Stimulated activated memory B cell treated with anti-CD40 and anti-IgM and Interleukin-4, amounts not matched to agents 10 μg/mL and 1 μg/mL and 100 μg/mL, for 72 hours (primary cell): ENCODE data around the gene CUL4A.
A peak's percentile ranks its signal among the peaks of the same experiment; 100 is the strongest.

ENCODE experiments used
- ATAC-seq: fragments of 150-1000 bp; cut with Tn5 transposase; 2 replicates; pipeline ENCODE4 v1.10.0; 2021
- H3K27ac Mint-ChIP-seq: one replicate; pipeline ENCODE4 v1.8.0; 2022; ENCODE audit warnings: mild to moderate bottlenecking, mixed read lengths
- H3K27me3 Mint-ChIP-seq: one replicate; pipeline ENCODE4 v1.8.0; 2022; ENCODE audit warnings: mixed read lengths
- H3K36me3 Mint-ChIP-seq: one replicate; pipeline ENCODE4 v1.8.0; 2022; ENCODE audit warnings: mixed read lengths
- H3K4me1 Mint-ChIP-seq: one replicate; pipeline ENCODE4 v1.8.0; 2022; ENCODE audit warnings: mixed read lengths
- H3K4me3 Mint-ChIP-seq: one replicate; pipeline ENCODE4 v1.8.0; 2022; ENCODE audit warnings: mild to moderate bottlenecking, moderate library complexity, mixed read lengths
- H3K9me3 Mint-ChIP-seq: one replicate; pipeline ENCODE4 v1.8.0; 2022; ENCODE audit warnings: mixed read lengths

Gene CUL4A

DNA sequence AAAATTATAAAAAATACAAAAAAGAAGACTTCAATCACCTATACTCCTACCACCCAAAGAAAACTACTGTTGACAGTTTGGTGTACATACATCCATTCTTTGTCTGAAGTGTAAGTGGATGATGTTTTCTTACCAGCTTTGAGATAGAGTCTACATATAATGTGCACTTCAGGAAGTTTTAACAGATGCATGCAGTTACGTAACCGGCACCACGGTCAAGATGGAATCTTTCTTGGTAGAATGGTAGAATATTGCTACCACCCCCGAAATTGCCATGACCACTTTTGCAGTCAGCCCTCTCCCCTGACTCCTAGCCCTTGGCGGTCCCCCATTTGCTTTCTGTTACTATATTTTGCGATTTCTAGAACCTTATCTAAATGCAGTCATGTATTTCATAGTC is 1.4 kb downstream of the CUL4A start:
- peak overlapping the region; percentile 38 for H3K4me3 Mint-ChIP-seq
- peaks cover 7% of the 10 kb centered on the region for H3K36me3 Mint-ChIP-seq
- ATAC-seq, result no peak
- no peaks in the 10 kb centered on the region for H3K27me3 Mint-ChIP-seq
- no peak overlapping the region for H3K27ac Mint-ChIP-seq
- peaks cover 40% of the 10 kb centered on the region for H3K4me1 Mint-ChIP-seq
- no peaks in the 10 kb centered on the region for H3K9me3 Mint-ChIP-seq

GRCh38 chr13:113211774-113212173 is 2.4 kb downstream of the CUL4A start:
- no peaks in the 10 kb centered on the region for H3K9me3 Mint-ChIP-seq
- no peak for ATAC-seq
- H3K4me3 Mint-ChIP-seq, result no peak overlapping the region
- peaks cover 7% of the 10 kb centered on the region for H3K36me3 Mint-ChIP-seq
- no peaks in the 10 kb centered on the region for H3K27me3 Mint-ChIP-seq
- H3K4me1 Mint-ChIP-seq, result peaks cover 31% of the 10 kb centered on the region
- no peak overlapping the region for H3K27ac Mint-ChIP-seq

DNA sequence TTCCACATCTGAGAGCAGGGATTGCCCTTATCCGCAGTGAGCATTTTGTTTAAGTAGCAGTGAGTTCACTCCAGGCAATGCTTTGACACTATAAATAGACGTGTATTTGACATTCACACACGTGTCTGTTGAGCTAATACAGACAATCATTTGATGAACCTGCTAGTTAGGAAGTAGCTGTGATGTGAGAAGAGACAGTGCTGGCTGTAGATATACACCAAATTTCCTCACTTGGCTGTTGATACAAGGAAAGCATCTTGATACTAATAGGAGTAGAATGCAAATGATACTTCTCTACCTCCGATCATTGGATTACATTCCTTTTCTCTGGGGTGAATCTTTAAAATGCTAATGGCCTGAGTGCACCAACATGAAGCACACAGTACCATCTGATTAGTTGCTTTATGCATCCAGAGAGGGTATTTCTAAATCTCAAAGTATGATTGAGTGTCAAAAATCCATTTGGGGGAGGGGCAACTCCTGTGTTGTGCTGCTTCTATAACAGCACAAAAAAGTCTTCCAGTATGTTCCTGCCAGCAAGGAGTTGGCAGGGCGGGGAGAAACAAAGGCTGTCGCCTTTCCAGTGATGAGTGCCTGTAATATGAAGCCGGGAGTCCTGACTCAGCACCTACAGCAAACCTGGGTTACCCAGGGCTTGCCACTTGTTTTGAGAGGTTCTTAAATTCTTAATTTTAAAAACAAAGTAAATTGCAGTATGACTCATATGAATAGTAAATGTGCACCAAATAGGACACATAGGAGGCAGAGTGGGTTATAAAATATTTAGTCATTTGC is 7.0 kb downstream of the CUL4A start:
- Mint-ChIP-seq H3K36me3 (peaks cover 22% of the 10 kb centered on the region), H3K27ac (no peak overlapping the region), H3K4me3 (no peak overlapping the region), H3K4me1 (peaks cover 16% of the 10 kb centered on the region), H3K9me3 (no peaks in the 10 kb centered on the region), H3K27me3 (no peaks in the 10 kb centered on the region)
- ATAC-seq, result no peak

- Mint-ChIP-seq H3K27me3 (no peaks in the 10 kb centered on the region), H3K36me3 (peaks cover 32% of the 10 kb centered on the region), H3K27ac (no peak overlapping the region), H3K9me3 (no peaks in the 10 kb centered on the region), H3K4me1 (peaks cover 13% of the 10 kb centered on the region), H3K4me3 (no peak overlapping the region)
- no peak for ATAC-seq
Measured at GRCh38 chr13:113218586-113218985, 9.2 kb downstream of the CUL4A start.

DNA sequence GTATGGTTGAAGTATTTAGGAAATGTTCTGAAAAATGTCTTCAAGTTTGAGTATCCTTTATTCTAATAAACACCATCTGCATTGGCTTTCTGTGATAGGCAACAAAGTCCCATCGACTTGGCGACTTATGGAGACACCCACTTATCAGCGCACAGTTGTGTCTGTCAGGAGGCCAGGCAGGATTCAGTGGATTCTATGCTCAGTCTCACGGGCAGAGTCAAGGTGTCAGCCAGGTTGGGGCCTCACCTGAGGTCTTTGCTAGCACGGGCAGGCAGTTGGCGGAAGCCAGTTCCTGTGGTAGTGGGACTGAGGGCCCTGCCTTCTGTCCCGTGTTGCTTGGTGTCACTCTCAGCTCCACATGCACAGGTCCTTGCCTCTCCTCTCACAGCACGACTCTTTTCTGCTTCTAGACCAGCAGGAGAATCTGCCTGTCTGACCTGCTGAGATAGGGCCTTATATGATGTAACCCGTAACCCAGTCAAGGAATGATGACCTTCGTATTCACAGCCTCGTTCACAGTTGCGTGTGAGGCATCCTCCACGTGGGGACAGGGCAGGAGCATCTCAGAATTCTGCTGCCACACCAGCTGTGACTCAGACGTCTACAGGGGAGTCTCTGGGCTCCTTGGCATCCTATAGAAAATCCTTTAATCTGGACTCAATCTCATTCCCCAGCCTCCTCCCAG is 10.0 kb downstream of the CUL4A start:
- Mint-ChIP-seq H3K36me3 (peaks cover 34% of the 10 kb centered on the region), H3K27me3 (no peaks in the 10 kb centered on the region), H3K4me1 (peaks cover 13% of the 10 kb centered on the region), H3K9me3 (no peaks in the 10 kb centered on the region), H3K27ac (no peak overlapping the region), H3K4me3 (no peak overlapping the region)
- ATAC-seq, result no peak

DNA sequence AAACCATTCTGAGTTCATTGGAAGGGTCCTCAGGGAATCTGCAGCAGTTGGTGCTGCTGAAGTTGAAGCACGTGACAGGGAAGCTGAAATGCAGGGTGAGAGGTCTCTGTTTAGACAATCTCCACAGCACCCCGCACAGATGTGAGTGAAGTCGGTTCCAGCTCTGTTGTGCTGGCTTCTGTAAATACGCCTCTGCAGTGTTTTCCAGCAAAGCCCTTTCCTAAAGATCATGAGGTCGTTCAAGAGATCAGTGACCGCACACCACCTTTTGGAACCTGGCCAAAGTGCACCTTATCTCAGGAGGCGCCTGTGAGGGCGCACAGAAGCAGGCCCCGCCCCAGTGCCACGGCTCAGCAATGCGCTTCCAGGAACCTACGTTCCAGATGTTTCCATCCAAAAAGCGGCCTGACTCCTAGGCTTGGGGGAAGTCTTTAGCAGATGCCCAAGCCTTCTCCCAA is 10.8 kb downstream of the CUL4A start:
- peaks cover 42% of the 10 kb centered on the region for H3K36me3 Mint-ChIP-seq

DNA sequence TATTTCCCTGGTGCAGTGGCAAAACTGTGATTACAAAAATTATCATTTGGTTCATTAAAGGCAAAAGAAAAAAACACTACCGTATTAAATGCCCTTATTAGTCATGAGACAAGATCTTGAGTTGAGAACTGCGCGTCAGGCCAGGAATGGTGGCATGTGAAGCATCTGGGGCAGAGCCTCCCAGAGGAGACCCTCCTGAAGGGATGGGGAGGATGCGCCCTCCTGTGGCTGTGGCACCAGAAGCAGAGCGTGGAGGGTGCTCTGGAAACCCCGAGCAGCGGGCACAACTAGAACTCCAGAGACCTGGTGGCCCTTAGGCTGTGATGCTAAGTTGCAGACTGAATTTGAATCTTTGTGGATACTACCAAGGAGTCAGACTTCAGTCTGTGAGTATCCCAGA is 11.5 kb downstream of the CUL4A start:
- Mint-ChIP-seq H3K27me3 (no peaks in the 10 kb centered on the region), H3K4me3 (no peak overlapping the region), H3K36me3 (peaks cover 42% of the 10 kb centered on the region), H3K4me1 (peaks cover 13% of the 10 kb centered on the region), H3K9me3 (no peaks in the 10 kb centered on the region), H3K27ac (no peak overlapping the region)
- ATAC-seq, result no peak

More for the DNA sequence above, 10.8 kb downstream of the CUL4A start:
- Mint-ChIP-seq H3K27me3 (no peaks in the 10 kb centered on the region), H3K27ac (no peak overlapping the region), H3K4me3 (no peak overlapping the region), H3K9me3 (no peaks in the 10 kb centered on the region), H3K4me1 (peaks cover 13% of the 10 kb centered on the region)
- ATAC-seq, result no peak

- no peak overlapping the region for H3K4me3 Mint-ChIP-seq
- H3K27ac Mint-ChIP-seq, result peak overlapping the region; percentile 9
- H3K4me1 Mint-ChIP-seq, result peaks cover 13% of the 10 kb centered on the region
- ATAC-seq, result no peak
- H3K36me3 Mint-ChIP-seq, result peaks cover 62% of the 10 kb centered on the region
- no peaks in the 10 kb centered on the region for H3K9me3 Mint-ChIP-seq
- H3K27me3 Mint-ChIP-seq, result no peaks in the 10 kb centered on the region
Measured at GRCh38 chr13:113223070-113223469, 13.7 kb downstream of the CUL4A start.

DNA sequence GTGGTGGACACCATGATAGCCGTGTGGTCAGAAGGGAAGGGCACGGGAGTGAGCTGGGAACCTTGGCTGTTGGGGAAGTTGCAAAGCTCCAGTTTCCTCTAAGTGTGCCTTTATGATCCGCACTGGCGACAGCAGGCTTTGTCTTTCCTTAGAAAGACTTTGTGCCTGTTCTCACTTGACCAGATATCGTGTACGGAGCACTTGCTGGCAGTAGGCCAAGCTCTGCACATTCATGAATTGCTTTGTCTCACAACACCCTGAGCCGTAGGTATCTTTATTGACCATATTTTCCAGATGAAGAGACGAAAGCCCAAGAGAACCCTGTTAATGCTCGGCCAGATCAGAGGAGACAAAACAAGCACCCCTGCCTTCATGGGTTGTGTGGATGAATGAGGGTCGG is 15.1 kb downstream of the CUL4A start:
- Mint-ChIP-seq H3K4me3 (no peak overlapping the region), H3K4me1 (peaks cover 11% of the 10 kb centered on the region), H3K27ac (no peak overlapping the region), H3K27me3 (no peaks in the 10 kb centered on the region), H3K9me3 (no peaks in the 10 kb centered on the region), H3K36me3 (peaks cover 69% of the 10 kb centered on the region)
- no peak for ATAC-seq

GRCh38 chr13:113225515-113225914 is 16.1 kb downstream of the CUL4A start:
- Mint-ChIP-seq H3K4me3 (no peak overlapping the region), H3K27me3 (no peaks in the 10 kb centered on the region)
- no peak for ATAC-seq

DNA sequence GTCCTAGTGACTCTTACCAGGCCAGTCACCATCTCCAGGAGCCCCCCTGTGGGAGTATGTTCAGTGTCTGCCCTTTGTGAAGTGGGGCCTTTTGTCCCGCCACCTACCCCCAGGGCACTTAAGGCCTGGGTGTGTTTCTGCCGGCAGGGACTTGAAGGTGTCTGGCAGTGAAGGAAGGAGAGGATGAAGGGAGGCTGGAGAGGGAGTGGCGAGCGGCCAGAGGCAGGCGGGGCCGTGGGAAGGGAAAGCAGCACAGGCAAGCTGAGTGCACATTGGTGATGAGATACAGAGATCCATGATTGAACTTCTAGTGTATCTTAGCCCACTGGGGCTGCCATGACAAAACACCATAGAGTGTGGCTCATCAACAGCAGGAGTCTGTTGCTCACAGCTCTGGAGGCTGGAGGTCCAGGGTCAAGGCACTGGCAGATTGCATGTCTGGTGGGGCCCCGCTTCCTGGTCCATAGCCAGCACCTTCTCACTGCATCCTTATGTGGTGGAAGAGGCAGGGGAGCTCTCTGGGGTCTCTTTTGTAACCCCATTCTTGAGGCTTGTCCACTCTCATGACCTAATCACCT is 17.5 kb downstream of the CUL4A start:
- Mint-ChIP-seq H3K36me3 (peaks cover 73% of the 10 kb centered on the region), H3K9me3 (no peaks in the 10 kb centered on the region), H3K27me3 (no peaks in the 10 kb centered on the region), H3K27ac (no peak overlapping the region), H3K4me3 (no peak overlapping the region), H3K4me1 (peaks cover 4% of the 10 kb centered on the region)
- ATAC-seq, result no peak

More at GRCh38 chr13:113225515-113225914, 16.1 kb downstream of the CUL4A start:
- peaks cover 8% of the 10 kb centered on the region for H3K4me1 Mint-ChIP-seq
- no peak overlapping the region for H3K27ac Mint-ChIP-seq
- no peaks in the 10 kb centered on the region for H3K9me3 Mint-ChIP-seq
- H3K36me3 Mint-ChIP-seq, result peaks cover 72% of the 10 kb centered on the region

DNA sequence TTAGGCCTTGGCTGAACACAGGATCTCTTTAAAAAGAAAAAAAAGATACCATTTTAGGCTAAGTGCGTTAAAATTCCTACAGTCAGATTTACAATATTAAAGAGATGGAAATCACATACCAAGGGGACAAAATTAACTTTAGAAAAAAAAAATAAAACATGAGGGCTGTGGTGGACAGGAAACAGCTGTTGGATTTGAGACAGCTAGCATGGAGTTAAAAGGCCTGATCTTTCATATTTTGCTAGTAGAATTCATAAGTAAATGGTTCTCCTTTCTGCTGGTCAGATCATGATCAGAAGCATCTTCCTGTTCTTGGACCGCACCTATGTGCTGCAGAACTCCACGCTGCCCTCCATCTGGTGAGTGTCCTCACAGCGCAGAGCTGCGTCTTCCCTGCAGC is 19.7 kb downstream of the CUL4A start:
- Mint-ChIP-seq H3K4me3 (no peak overlapping the region), H3K36me3 (peaks cover 81% of the 10 kb centered on the region)
- no peak for ATAC-seq

GRCh38 chr13:113229791-113230190 is 20.4 kb downstream of the CUL4A start:
- peaks cover 80% of the 10 kb centered on the region for H3K36me3 Mint-ChIP-seq
- no peak for ATAC-seq
- no peaks in the 10 kb centered on the region for H3K4me1 Mint-ChIP-seq
- no peak overlapping the region for H3K27ac Mint-ChIP-seq
- no peaks in the 10 kb centered on the region for H3K9me3 Mint-ChIP-seq
- H3K27me3 Mint-ChIP-seq, result no peaks in the 10 kb centered on the region
- no peak overlapping the region for H3K4me3 Mint-ChIP-seq

More for the DNA sequence above, 19.7 kb downstream of the CUL4A start:
- Mint-ChIP-seq H3K9me3 (no peaks in the 10 kb centered on the region), H3K27me3 (no peaks in the 10 kb centered on the region), H3K4me1 (no peaks in the 10 kb centered on the region), H3K27ac (no peak overlapping the region)

DNA sequence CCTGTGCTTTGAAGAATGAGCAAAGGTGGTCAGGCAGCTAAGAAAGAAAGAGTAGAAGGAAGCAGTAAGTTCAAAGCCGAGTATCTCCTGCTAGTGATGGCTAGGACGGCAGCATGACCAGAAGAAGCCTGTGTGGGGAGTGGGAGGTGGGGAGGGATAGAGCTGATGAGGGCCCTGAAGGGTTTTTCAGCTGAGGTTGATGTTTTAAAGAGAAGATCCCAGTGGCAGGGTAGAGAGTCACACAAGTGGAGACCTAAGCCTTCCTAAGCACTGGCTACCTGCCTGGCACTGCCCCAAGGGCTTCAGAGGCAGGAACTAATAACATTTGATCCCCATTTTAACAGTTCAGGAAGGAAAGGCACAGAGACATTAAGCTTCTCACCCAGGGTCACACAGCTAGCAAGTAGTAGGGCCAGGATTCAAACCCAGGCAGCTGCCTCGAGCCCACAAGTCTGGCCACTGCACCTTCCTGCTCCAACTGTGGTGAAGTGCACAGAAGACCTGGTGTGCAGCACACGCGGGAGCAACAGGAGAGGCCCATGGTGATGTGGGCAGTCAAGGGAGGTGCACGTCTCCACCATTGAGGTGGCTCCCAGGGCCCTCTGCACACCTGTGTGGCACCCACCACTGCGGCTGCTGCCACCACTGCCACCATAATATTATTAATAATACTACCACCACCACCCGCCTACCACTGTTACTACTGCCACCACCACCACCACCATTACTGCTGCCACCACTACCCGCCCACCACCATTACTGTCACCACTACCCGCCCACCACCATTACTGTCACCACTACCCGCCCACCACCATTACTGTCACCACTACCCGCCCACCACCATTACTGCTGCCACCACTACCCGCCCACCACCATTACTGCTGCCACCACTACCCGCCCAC is 22.1 kb downstream of the CUL4A start:
- Mint-ChIP-seq H3K36me3 (peaks cover 84% of the 10 kb centered on the region), H3K27ac (no peak overlapping the region)

More for the DNA sequence above, 22.1 kb downstream of the CUL4A start:
- H3K4me1 Mint-ChIP-seq, result no peaks in the 10 kb centered on the region
- no peak overlapping the region for H3K4me3 Mint-ChIP-seq
- H3K9me3 Mint-ChIP-seq, result no peaks in the 10 kb centered on the region
- no peak for ATAC-seq
- no peaks in the 10 kb centered on the region for H3K27me3 Mint-ChIP-seq
